SK-N-SH (cell line): ENCODE measurements around the gene SLCO3A1. TPM values are rescaled to one million over a fixed set of nuclear protein-coding genes. Genes with fewer than 3 reads are reported as not detected.

Source experiments
- CTCF ChIA-PET: fragments of 300-600, 350-600 bp; formaldehyde crosslinking; extraction: SDS; loops from one replicate; lab custom pipeline; 2021; lab: Yijun Ruan, JAX
- POLR2A ChIA-PET: fragments of 350-600 bp; sonication (Branson Sonifier 250); formaldehyde crosslinking; extraction: SDS; loops from one replicate; lab custom pipeline; 2020; ENCODE audit warnings: antibody characterized with exemption, inconsistent platforms; lab: Yijun Ruan, JAX
- DNase-seq: peaks from one replicate; pipeline ENCODE4 v3.0.0; 2012
- H2AFZ ChIP-seq: fragments of 200-600 bp; sonication (generic); 2 replicates; pipeline ENCODE4 v1.8.1; 2016; ENCODE audit warnings: antibody characterized with exemption, mild to moderate bottlenecking, low read depth
- H3F3A ChIP-seq: fragments of 200-600 bp; sonication (generic); replicated peaks from 2 replicates; pipeline ENCODE3; 2016; ENCODE audit warnings: antibody characterized with exemption, mild to moderate bottlenecking; ENCODE audit not compliant: insufficient read depth
- H3K27ac ChIP-seq, 2 experiments: fragments of 200-500 bp in 1 of 2; fragments of 200-600 bp in 1 of 2; sonication (Bioruptor generic) in 1 of 2; sonication (generic), shearing (Covaris generic) in 1 of 2; 2 replicates each; pipeline versions ENCODE4 v1.5.1 to v1.6.1; 2014 to 2016; ENCODE audit warnings: low read depth in 2 of 2, inconsistent platforms in 1 of 2, low read length in 1 of 2, mild to moderate bottlenecking in 1 of 2, mixed read lengths in 1 of 2
- H3K27me3 ChIP-seq: fragments of 200-600 bp; sonication (generic), shearing (Covaris generic); 2 replicates; pipeline ENCODE4 v1.6.1; 2016; ENCODE audit warnings: mixed run types; ENCODE audit not compliant: insufficient read depth
- H3K36me3 ChIP-seq, 2 experiments: fragments of 200-500 bp in 1 of 2; fragments of 200-600 bp in 1 of 2; sonication (Bioruptor generic) in 1 of 2; sonication (generic) in 1 of 2; replicated peaks in 1 of 2; 2 replicates each; pipeline versions ENCODE3 to v1.5.1; 2014 to 2016; ENCODE audit warnings: low read length in 1 of 2, mild to moderate bottlenecking in 1 of 2; ENCODE audit not compliant: insufficient read depth in 2 of 2, control insufficient read depth in 1 of 2
- H3K4me1 ChIP-seq, 2 experiments: fragments of 200-500 bp in 1 of 2; fragments of 200-600 bp in 1 of 2; sonication (Bioruptor generic) in 1 of 2; sonication (generic), shearing (Covaris generic) in 1 of 2; 2 replicates each; pipeline versions ENCODE4 v1.5.1 to v1.6.1; 2014 to 2016; ENCODE audit warnings: low read depth in 1 of 2, low read length in 1 of 2, mixed run types in 1 of 2; ENCODE audit not compliant: insufficient read depth in 2 of 2, control insufficient read depth in 1 of 2
- H3K4me2 ChIP-seq: fragments of 200-600 bp; sonication (generic), shearing (Covaris generic); 2 replicates; pipeline ENCODE4 v1.6.1; 2017; ENCODE audit warnings: mixed run types
- H3K4me3 ChIP-seq, 2 experiments: fragments of 200-500 bp in 1 of 2; fragments of 200-600 bp in 1 of 2; sonication (Bioruptor generic) in 1 of 2; sonication (generic), shearing (Covaris generic) in 1 of 2; 2 replicates each; pipeline versions ENCODE4 v1.5.1 to v1.8.1; 2014 to 2016; ENCODE audit warnings: low read depth in 2 of 2, inconsistent platforms in 1 of 2, low read length in 1 of 2, mild to moderate bottlenecking in 1 of 2, mixed read lengths in 1 of 2, moderate library complexity in 1 of 2
- H3K79me2 ChIP-seq: fragments of 200-600 bp; sonication (generic); 2 replicates; pipeline ENCODE4 v1.8.1; 2017; ENCODE audit warnings: mild to moderate bottlenecking; ENCODE audit not compliant: insufficient read depth
- H3K9ac ChIP-seq: fragments of 200-600 bp; sonication (generic); 2 replicates; pipeline ENCODE4 v1.6.1; 2017; ENCODE audit warnings: mixed run types
- H3K9me2 ChIP-seq: fragments of 200-600 bp; sonication (generic); 2 replicates; pipeline ENCODE4 v1.6.1; 2017; ENCODE audit warnings: mixed run types
- H3K9me3 ChIP-seq: fragments of 200-600 bp; sonication (generic); 2 replicates; pipeline ENCODE4 v1.6.1; 2017; ENCODE audit warnings: mixed run types, mild to moderate bottlenecking, moderate library complexity
- H4K20me1 ChIP-seq: fragments of 200-600 bp; sonication (generic); 2 replicates; pipeline ENCODE4 v1.6.1; 2017; ENCODE audit warnings: mild to moderate bottlenecking, mixed run types; ENCODE audit not compliant: insufficient read depth
- CHD2 ChIP-seq: fragments of 150-350 bp; IDR thresholded peaks from 2 replicates; pipeline ENCODE4 v1.6.1; 2018; ENCODE audit warnings: low read length; ENCODE audit not compliant: partially characterized antibody
- ELF1 ChIP-seq: IDR thresholded peaks from 2 replicates; pipeline ENCODE4 v1.4.0; 2012
- EZH2phosphoT487 ChIP-seq: fragments of 200-600 bp; sonication (generic); IDR thresholded peaks from 2 replicates; pipeline ENCODE4 v1.6.1; 2017; ENCODE audit warnings: low read depth, mixed run types, mild to moderate bottlenecking, antibody characterized with exemption, moderate library complexity, borderline replicate concordance
- FOSL2 ChIP-seq: IDR thresholded peaks from 2 replicates; pipeline ENCODE4 v1.4.0; 2012; ENCODE audit warnings: low read depth, mild to moderate bottlenecking, moderate library complexity, borderline replicate concordance
- FOXJ3 ChIP-seq: sonication (generic); formaldehyde crosslinking; IDR thresholded peaks from 2 replicates; pipeline ENCODE4 v1.5.1; 2020; ENCODE audit warnings: mild to moderate bottlenecking, missing genetic modification reagents
- FOXM1 ChIP-seq: IDR thresholded peaks from 2 replicates; pipeline ENCODE4 v1.4.0; 2012; ENCODE audit warnings: low read depth, mild to moderate bottlenecking
- GABPA ChIP-seq: IDR thresholded peaks from 2 replicates; pipeline ENCODE4 v1.4.0; 2012; ENCODE audit warnings: low read depth, mild to moderate bottlenecking
- GATA2 ChIP-seq: sonication (generic); formaldehyde crosslinking; IDR thresholded peaks from 2 replicates; pipeline ENCODE4 v1.5.0; 2020; ENCODE audit warnings: mild to moderate bottlenecking, missing genetic modification reagents
- JUND ChIP-seq: IDR thresholded peaks from 2 replicates; pipeline ENCODE4 v1.4.0; 2012
- MAX ChIP-seq: IDR thresholded peaks from 2 replicates; pipeline ENCODE4 v1.4.0; 2012; ENCODE audit warnings: low read depth
- MEF2A ChIP-seq: IDR thresholded peaks from 2 replicates; pipeline ENCODE4 v1.4.0; 2012; ENCODE audit warnings: low read depth, borderline replicate concordance
- MXI1 ChIP-seq: IDR thresholded peaks from 2 replicates; pipeline ENCODE4 v1.6.1; 2012; ENCODE audit warnings: mild to moderate bottlenecking, low read depth, low read length, improper control_type of control experiment
- NFIC ChIP-seq: IDR thresholded peaks from 2 replicates; pipeline ENCODE4 v1.4.0; 2012; ENCODE audit warnings: borderline replicate concordance
- PBX3 ChIP-seq: IDR thresholded peaks from 2 replicates; pipeline ENCODE4; 2012
- POLR2AphosphoS5 ChIP-seq: IDR thresholded peaks from 2 replicates; pipeline ENCODE4 v1.6.1; 2012; ENCODE audit warnings: low read depth, low read length
- RAD21 ChIP-seq: IDR thresholded peaks from 2 replicates; pipeline ENCODE4 v1.6.1; 2012; ENCODE audit warnings: mild to moderate bottlenecking, low read length
- RCOR1 ChIP-seq: fragments of 150-350 bp; IDR thresholded peaks from 2 replicates; pipeline ENCODE4 v1.6.1; 2017; ENCODE audit warnings: antibody characterized with exemption, low read length
- REST ChIP-seq: IDR thresholded peaks from 2 replicates; pipeline ENCODE4 v1.6.1; 2012; ENCODE audit warnings: mild to moderate bottlenecking, low read depth, low read length, moderate library complexity
- RXRA ChIP-seq: IDR thresholded peaks from 2 replicates; pipeline ENCODE4 v1.4.0; 2012; ENCODE audit warnings: low read depth, mild to moderate bottlenecking, borderline replicate concordance
- SIN3A ChIP-seq: IDR thresholded peaks from 2 replicates; pipeline ENCODE4 v1.6.1; 2012; ENCODE audit warnings: low read depth, mild to moderate bottlenecking, low read length, moderate library complexity, borderline replicate concordance
- SMC3 ChIP-seq: IDR thresholded peaks from 2 replicates; pipeline ENCODE4 v1.6.1; 2012; ENCODE audit warnings: low read depth, low read length, improper control_type of control experiment
- TAF1 ChIP-seq: IDR thresholded peaks from 2 replicates; pipeline ENCODE4 v1.6.1; 2012; ENCODE audit warnings: low read depth, mild to moderate bottlenecking, low read length, moderate library complexity, borderline replicate concordance
- TEAD4 ChIP-seq: IDR thresholded peaks from 2 replicates; pipeline ENCODE4 v1.4.0; 2012; ENCODE audit warnings: mild to moderate bottlenecking, borderline replicate concordance; ENCODE audit not compliant: insufficient read depth
- USF2 ChIP-seq: fragments of 150-350 bp; IDR thresholded peaks from 2 replicates; pipeline ENCODE4 v1.6.1; 2017; ENCODE audit warnings: antibody characterized with exemption, low read length, low read depth, borderline replicate concordance
- WGBS: methylation state at CpG from one replicate; pipeline ENCODE4 v1.1.6; 2017; ENCODE audit warnings: low lambda C conversion rate; 5-methylcytosine and 5-hydroxymethylcytosine counted together
- polyA plus RNA-seq, 3 experiments: library from polyadenylated mRNA; depleted of rRNA; stranded (reverse); fragments of >200 nt; gene quantifications; 2 replicates each; pipeline ENCODE4 v1.2.3, GENCODE V29; 2012

SLCO3A1 gene
- polyA plus RNA-seq, 1 of the 3 experiments (the other 2 are of a cell fraction): 19.7 TPM

- POLR2A ChIA-PET: no interaction called here
- Histone ChIP-seq H3K27me3 (no peaks in the 10 kb centered on the region), H3K9ac (no peak overlapping the region), H4K20me1 (no peaks in the 10 kb centered on the region), H2AFZ (no peak overlapping the region), H3K9me2 (no peaks in the 10 kb centered on the region), H3K4me2 (no peak overlapping the region), H3F3A (no peaks in the 10 kb centered on the region), H3K4me3 (no peak overlapping the region), H3K4me1 (no peaks in the 10 kb centered on the region), H3K79me2 (peaks cover 11% of the 10 kb centered on the region; the same call in 1 of the 2 replicates), H3K27ac (no peak overlapping the region), H3K9me3 (no peaks in the 10 kb centered on the region), H3K36me3 (no peaks in the 10 kb centered on the region)
- 98% methylated on average over 5 of the region's 5 CpGs for WGBS
- DNase-seq: no peak
- TF ChIP-seq POLR2AphosphoS5 (no peak), RAD21 (no peak), GATA2 (CRISPR knock-in tag) (no peak), FOXM1 (no peak), RXRA (no peak), EZH2phosphoT487 (no peak), RCOR1 (no peak), SMC3 (no peak), TEAD4 (no peak), GABPA (no peak), CHD2 (no peak), MXI1 (no peak), FOXJ3 (CRISPR knock-in tag) (no peak), FOSL2 (no peak), SIN3A (no peak)
- CTCF ChIA-PET: interaction anchor here (1.7 to 1.9 kb wide), 2 partner anchors 8 to 23 kb away, joined by 4 to 5 read pairs; partner anchors contain the start of gene SLCO3A1
These were observed 22.7 kb downstream of the SLCO3A1 start for GRCh38 chr15:91876187-91876586.

DNA sequence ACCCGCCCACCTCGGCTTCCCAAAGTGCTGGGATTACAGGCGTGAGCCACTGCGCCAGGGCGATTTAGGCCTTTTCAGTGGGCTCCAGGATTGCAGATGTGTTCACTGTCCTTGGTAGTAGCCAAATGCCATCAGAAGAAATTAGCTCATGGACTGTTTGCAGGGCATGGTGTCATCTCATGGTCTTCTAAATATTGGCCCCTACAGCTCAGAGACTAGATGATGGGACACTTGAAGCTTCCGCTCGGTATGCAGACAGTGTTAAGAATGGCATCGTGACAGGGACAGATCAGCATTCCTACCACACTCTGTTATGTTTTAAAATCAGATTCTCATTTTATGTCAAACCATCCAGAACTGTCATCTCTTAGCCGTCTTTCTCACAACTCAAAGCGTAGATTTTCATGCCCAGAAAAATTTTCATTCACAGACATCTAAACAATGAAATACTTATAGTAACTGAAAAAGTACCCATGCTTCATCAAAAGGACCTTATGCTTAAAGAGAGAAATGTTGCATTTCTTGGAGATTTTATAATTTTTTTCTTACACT, 24.9 kb downstream of the SLCO3A1 start:
- no peaks in the 10 kb centered on the region for H3F3A ChIP-seq
- POLR2A ChIA-PET: no interaction called here
- no peaks in the 10 kb centered on the region for H3K27me3 ChIP-seq
- H3K27ac ChIP-seq: no peak overlapping the region
- CTCF ChIA-PET: interaction anchor here (1.9 to 2.3 kb wide), 2 partner anchors 14 to 25 kb away, joined by 4 to 6 read pairs; partner anchors contain the start of gene SLCO3A1
- H3K79me2 ChIP-seq: 0 out of 2 replicates have a peak, but pooled peaks cover 4% of the 10 kb centered on the region
- H3K9me2 ChIP-seq: no peaks in the 10 kb centered on the region
- H3K4me3 ChIP-seq: no peak overlapping the region
- H3K9me3 ChIP-seq: no peaks in the 10 kb centered on the region
- no peak for DNase-seq
- no peak overlapping the region for H3K4me2 ChIP-seq
- H2AFZ ChIP-seq: no peak overlapping the region
- H3K4me1 ChIP-seq: no peaks in the 10 kb centered on the region
- WGBS: 99% methylated on average over 10 of the region's 10 CpGs
- H4K20me1 ChIP-seq: no peaks in the 10 kb centered on the region
- no peaks in the 10 kb centered on the region for H3K36me3 ChIP-seq
- H3K9ac ChIP-seq: no peak overlapping the region
- TF ChIP-seq RXRA (no peak), REST (no peak), JUND (no peak), RAD21 (no peak), MEF2A (no peak), MXI1 (no peak), MAX (no peak), USF2 (no peak), FOXJ3 (CRISPR knock-in tag) (no peak), TAF1 (no peak), FOXM1 (no peak), ELF1 (no peak), SMC3 (no peak), NFIC (no peak), PBX3 (no peak)
